Measurements from ENCODE around the gene SLC5A11.
"Not testable (repeated sequence)": the region's sequence is repeated elsewhere in the genome, so short reads cannot be mapped to it uniquely, and the experiment has no call there.

SLC5A11 gene

DNA sequence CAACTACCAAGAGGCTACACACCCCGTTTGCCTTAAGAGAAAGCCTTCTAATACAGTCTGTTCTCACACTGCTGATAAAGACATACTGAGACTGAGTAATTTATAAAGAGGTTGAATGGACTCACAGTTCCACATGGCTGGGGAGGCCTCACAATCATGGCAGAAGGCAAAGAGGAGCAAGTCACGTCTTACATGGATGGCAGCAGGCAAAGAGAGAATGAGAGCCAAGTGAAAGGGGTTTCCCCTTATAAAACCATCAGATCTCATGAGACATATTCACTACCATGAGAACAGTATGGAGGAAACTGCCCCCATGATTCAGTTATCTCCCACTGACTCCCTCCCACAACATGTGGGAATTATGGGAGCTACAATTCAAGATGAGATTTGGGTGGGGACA lies 51.8 kb downstream of the SLC5A11 start:
- not testable (repeated sequence) for H3K27ac ChIP-seq (ENCODE audit: low read length, poor library complexity, severe bottlenecking); H3K4me1 ChIP-seq (ENCODE audit: control insufficient read depth, insufficient read depth, low read depth, low read length); H3K23ac ChIP-seq (ENCODE audit: low read length in 2 of 2); H2BK5ac ChIP-seq (ENCODE audit: low read depth, low read length, poor library complexity, severe bottlenecking); H3K4ac ChIP-seq (ENCODE audit: low read depth in 1 of 2, low read length in 2 of 2); H2AK5ac ChIP-seq (ENCODE audit: low read length, severe bottlenecking); H3K4me2 ChIP-seq (ENCODE audit: low read length, poor library complexity, severe bottlenecking); H3K79me1 ChIP-seq (replicated peaks; ENCODE audit: low read length, poor library complexity, severe bottlenecking); H3K4me3 ChIP-seq (ENCODE audit: insufficient read depth in 1 of 2, low read depth in 1 of 2, low read length in 2 of 2); H3K18ac ChIP-seq (ENCODE audit: low read depth in 1 of 2, low read length in 2 of 2); H3K9ac ChIP-seq (ENCODE audit: low read length); H3K36me3 ChIP-seq (ENCODE audit: control insufficient read depth in 1 of 2, insufficient read depth in 2 of 2, low read depth in 1 of 2, low read length in 2 of 2); H4K91ac ChIP-seq (ENCODE audit: low read length); H2AFZ ChIP-seq (ENCODE audit: low read depth, low read length); H4K8ac ChIP-seq (ENCODE audit: low read length); H2BK120ac ChIP-seq (ENCODE audit: low read depth, low read length); H3K27me3 ChIP-seq (ENCODE audit: control insufficient read depth in 1 of 2, insufficient read depth in 1 of 2, low read length in 2 of 2); H2BK15ac ChIP-seq (ENCODE audit: low read depth, poor library complexity, severe bottlenecking); H2BK12ac ChIP-seq (ENCODE audit: low read length in 2 of 2); H3K14ac ChIP-seq (ENCODE audit: low read length in 2 of 2); H3K9me3 ChIP-seq (ENCODE audit: control insufficient read depth, low read length); DNase-seq
- no CpG with 5 or more reads among the region's 2 CpGs for WGBS

DNA sequence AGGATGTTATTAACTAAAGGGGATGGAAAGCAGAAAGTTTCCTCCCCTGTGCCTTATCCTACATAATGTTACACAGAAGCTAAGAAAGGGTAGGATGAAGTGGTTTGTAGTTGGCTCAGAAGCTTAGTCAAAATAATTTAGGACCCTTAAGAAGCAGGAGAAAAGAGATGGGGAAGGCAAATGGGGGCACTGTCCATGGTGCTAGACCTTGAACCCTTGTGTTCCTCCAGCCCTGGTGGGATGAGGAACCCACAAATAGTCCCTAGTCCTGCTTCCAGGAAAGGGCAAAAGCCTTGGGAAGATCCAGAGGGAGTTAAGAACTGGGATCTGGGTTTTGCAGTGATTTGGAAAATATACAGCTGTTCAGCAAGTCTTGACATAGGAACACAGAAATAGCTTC lies 54.5 kb downstream of the SLC5A11 start:
- Histone ChIP-seq H2BK5ac (ENCODE audit: low read depth, low read length, poor library complexity, severe bottlenecking) (no peak overlapping the region), H3K9me3 (ENCODE audit: control insufficient read depth, low read length) (no peaks in the 10 kb centered on the region), H2BK12ac (ENCODE audit: low read length in 2 of 2) (no peak overlapping the region), H4K8ac (ENCODE audit: low read length) (no peak overlapping the region), H4K91ac (ENCODE audit: low read length) (no peak overlapping the region), H2BK15ac (ENCODE audit: low read depth, poor library complexity, severe bottlenecking) (no peak overlapping the region), H2AFZ (ENCODE audit: low read depth, low read length) (no peak overlapping the region), H3K27ac (ENCODE audit: low read length, poor library complexity, severe bottlenecking) (no peak overlapping the region), H3K36me3 (ENCODE audit: control insufficient read depth in 1 of 2, insufficient read depth in 2 of 2, low read depth in 1 of 2, low read length in 2 of 2) (no peaks in the 10 kb centered on the region), H3K18ac (ENCODE audit: low read depth in 1 of 2, low read length in 2 of 2) (no peak overlapping the region), H3K4me3 (ENCODE audit: insufficient read depth in 1 of 2, low read depth in 1 of 2, low read length in 2 of 2) (no peak overlapping the region), H3K4ac (ENCODE audit: low read depth in 1 of 2, low read length in 2 of 2) (no peak overlapping the region), H2AK5ac (ENCODE audit: low read length, severe bottlenecking) (no peak overlapping the region), H2BK120ac (ENCODE audit: low read depth, low read length) (no peak overlapping the region), H3K79me1 (replicated peaks; ENCODE audit: low read length, poor library complexity, severe bottlenecking) (no peaks in the 10 kb centered on the region), H3K9ac (ENCODE audit: low read length) (no peak overlapping the region), H3K4me1 (ENCODE audit: control insufficient read depth, insufficient read depth, low read depth, low read length) (no peaks in the 10 kb centered on the region), H3K4me2 (ENCODE audit: low read length, poor library complexity, severe bottlenecking) (no peak overlapping the region), H3K14ac (ENCODE audit: low read length in 2 of 2) (no peak overlapping the region), H3K23ac (ENCODE audit: low read length in 2 of 2) (no peak overlapping the region), H3K27me3 (ENCODE audit: control insufficient read depth in 1 of 2, insufficient read depth in 1 of 2, low read length in 2 of 2) (peaks cover 3 to 9% of the 10 kb centered on the region in 2 experiments)
- peak; percentile 1 for DNase-seq

DNA sequence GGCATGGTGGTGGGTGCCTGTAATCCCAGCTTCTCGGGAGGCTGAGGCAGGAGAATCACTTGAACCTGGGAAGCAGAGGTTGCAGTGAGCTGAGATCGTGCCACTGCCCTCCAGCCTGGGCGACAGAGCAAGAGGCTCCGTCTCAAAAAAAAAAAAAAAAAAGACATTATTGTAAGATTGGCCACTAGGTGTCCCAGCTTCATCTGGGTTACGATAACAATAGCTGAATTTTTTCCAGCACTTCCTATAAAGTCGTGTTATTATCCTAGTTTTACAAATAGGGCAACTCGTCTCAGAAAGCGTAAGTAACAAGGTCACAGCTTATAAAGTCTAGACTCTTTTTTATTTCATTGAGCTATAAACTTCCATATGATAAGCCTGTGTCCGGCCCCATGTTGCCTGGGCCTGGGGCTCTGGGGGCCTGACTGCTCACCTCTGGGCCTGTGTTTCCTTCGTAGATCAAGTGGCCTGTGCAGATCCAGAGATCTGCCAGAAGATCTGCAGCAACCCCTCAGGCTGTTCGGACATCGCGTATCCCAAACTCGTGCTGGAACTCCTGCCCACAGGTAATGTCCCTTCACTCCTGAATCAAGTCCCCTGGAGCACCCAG lies 60.5 kb downstream of the SLC5A11 start:
- Histone ChIP-seq H3K9ac (ENCODE audit: low read length) (no peak overlapping the region), H3K14ac (ENCODE audit: low read length in 2 of 2) (no peak overlapping the region), H3K9me3 (ENCODE audit: control insufficient read depth, low read length) (no peaks in the 10 kb centered on the region), H2BK12ac (ENCODE audit: low read length in 2 of 2) (no peak overlapping the region), H3K18ac (ENCODE audit: low read depth in 1 of 2, low read length in 2 of 2) (no peak overlapping the region), H3K27me3 (ENCODE audit: control insufficient read depth in 1 of 2, insufficient read depth in 1 of 2, low read length in 2 of 2) (no peaks in the 10 kb centered on the region), H2AFZ (ENCODE audit: low read depth, low read length) (no peak overlapping the region), H3K23ac (ENCODE audit: low read length in 2 of 2) (no peak overlapping the region), H2BK5ac (ENCODE audit: low read depth, low read length, poor library complexity, severe bottlenecking) (no peak overlapping the region), H3K4me2 (ENCODE audit: low read length, poor library complexity, severe bottlenecking) (no peak overlapping the region), H2BK120ac (ENCODE audit: low read depth, low read length) (no peak overlapping the region), H3K27ac (ENCODE audit: low read length, poor library complexity, severe bottlenecking) (no peak overlapping the region), H3K4me1 (ENCODE audit: control insufficient read depth, insufficient read depth, low read depth, low read length) (no peaks in the 10 kb centered on the region), H4K8ac (ENCODE audit: low read length) (peak overlapping the region; percentile 29), H3K36me3 (ENCODE audit: control insufficient read depth in 1 of 2, insufficient read depth in 2 of 2, low read depth in 1 of 2, low read length in 2 of 2) (no peaks in the 10 kb centered on the region), H3K79me1 (replicated peaks; ENCODE audit: low read length, poor library complexity, severe bottlenecking) (no peaks in the 10 kb centered on the region), H3K4me3 (ENCODE audit: insufficient read depth in 1 of 2, low read depth in 1 of 2, low read length in 2 of 2) (no peak overlapping the region), H2BK15ac (ENCODE audit: low read depth, poor library complexity, severe bottlenecking) (no peak overlapping the region), H4K91ac (ENCODE audit: low read length) (no peak overlapping the region), H3K4ac (ENCODE audit: low read depth in 1 of 2, low read length in 2 of 2) (no peak overlapping the region), H2AK5ac (ENCODE audit: low read length, severe bottlenecking) (no peak overlapping the region)
- DNase-seq = peak; percentile 22
- 66% methylated on average over 14 of the region's 14 CpGs for WGBS

DNA sequence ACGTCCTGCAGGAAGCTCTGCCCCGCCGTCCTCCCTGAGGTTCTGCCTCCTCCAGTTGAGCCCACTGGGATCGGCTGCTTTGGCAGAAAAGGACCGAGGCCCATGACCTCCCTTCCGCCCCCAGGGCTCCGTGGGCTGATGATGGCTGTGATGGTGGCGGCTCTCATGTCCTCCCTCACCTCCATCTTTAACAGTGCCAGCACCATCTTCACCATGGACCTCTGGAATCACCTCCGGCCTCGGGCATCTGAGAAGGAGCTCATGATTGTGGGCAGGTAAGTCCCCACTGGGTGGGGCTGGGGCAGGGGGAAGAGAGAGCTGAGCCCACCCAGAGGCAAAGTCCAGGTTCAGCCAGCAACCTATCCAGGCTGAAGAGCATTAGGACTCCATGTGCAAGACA lies 61.1 kb downstream of the SLC5A11 start:
- H3K27ac ChIP-seq (ENCODE audit: low read length, poor library complexity, severe bottlenecking) = no peak overlapping the region
- no peak overlapping the region for H2BK12ac ChIP-seq (ENCODE audit: low read length in 2 of 2)
- H2AFZ ChIP-seq (ENCODE audit: low read depth, low read length) = no peak overlapping the region
- no peak overlapping the region for H3K18ac ChIP-seq (ENCODE audit: low read depth in 1 of 2, low read length in 2 of 2)
- H3K4ac ChIP-seq (ENCODE audit: low read depth in 1 of 2, low read length in 2 of 2) = no peak overlapping the region
- H3K9me3 ChIP-seq (ENCODE audit: control insufficient read depth, low read length) = no peaks in the 10 kb centered on the region
- DNase-seq = no peak
- no peak overlapping the region for H2BK15ac ChIP-seq (ENCODE audit: low read depth, poor library complexity, severe bottlenecking)
- H3K36me3 ChIP-seq (ENCODE audit: control insufficient read depth in 1 of 2, insufficient read depth in 2 of 2, low read depth in 1 of 2, low read length in 2 of 2) = no peaks in the 10 kb centered on the region
- H3K14ac ChIP-seq (ENCODE audit: low read length in 2 of 2) = no peak overlapping the region
- H2BK120ac ChIP-seq (ENCODE audit: low read depth, low read length) = no peak overlapping the region
- no peak overlapping the region for H2AK5ac ChIP-seq (ENCODE audit: low read length, severe bottlenecking)
- no peak overlapping the region for H3K23ac ChIP-seq (ENCODE audit: low read length in 2 of 2)
- no peak overlapping the region for H4K91ac ChIP-seq (ENCODE audit: low read length)
- no peaks in the 10 kb centered on the region for H3K4me1 ChIP-seq (ENCODE audit: control insufficient read depth, insufficient read depth, low read depth, low read length)
- no peak overlapping the region for H3K4me2 ChIP-seq (ENCODE audit: low read length, poor library complexity, severe bottlenecking)
- 97% methylated on average over 10 of the region's 10 CpGs for WGBS
- H3K79me1 ChIP-seq (replicated peaks; ENCODE audit: low read length, poor library complexity, severe bottlenecking) = no peaks in the 10 kb centered on the region
- H4K8ac ChIP-seq (ENCODE audit: low read length) = no peak overlapping the region
- no peak overlapping the region for H3K4me3 ChIP-seq (ENCODE audit: insufficient read depth in 1 of 2, low read depth in 1 of 2, low read length in 2 of 2)
- H3K27me3 ChIP-seq (ENCODE audit: control insufficient read depth in 1 of 2, insufficient read depth in 1 of 2, low read length in 2 of 2) = no peaks in the 10 kb centered on the region
- H3K9ac ChIP-seq (ENCODE audit: low read length) = no peak overlapping the region
- no peak overlapping the region for H2BK5ac ChIP-seq (ENCODE audit: low read depth, low read length, poor library complexity, severe bottlenecking)

Data from mesenchymal stem cell (in vitro differentiated cells and primary cell).